ENCODE measurements around the gene ABCC1. TPM values are rescaled to one million over a fixed set of nuclear protein-coding genes. Genes with fewer than 3 reads are reported as not detected.

ABCC1 gene
- total RNA-seq, 1 donor from 2014 or later = 13.6 TPM

GRCh38 chr16:16050106-16050505 is 100.7 kb downstream of the ABCC1 start:
- no peak for DNase-seq

GRCh38 chr16:16051132-16051531 is 101.7 kb downstream of the ABCC1 start:
- no peak for DNase-seq

- DNase-seq = no peak
Observed at GRCh38 chr16:16052916-16053315, 103.5 kb downstream of the ABCC1 start.

- DNase-seq = no peak
Observed at GRCh38 chr16:16057102-16057501, 107.7 kb downstream of the ABCC1 start.

- DNase-seq = no peak
Observed at GRCh38 chr16:16059160-16059559, 109.7 kb downstream of the ABCC1 start.

GRCh38 chr16:16059895-16060590 is 110.6 kb downstream of the ABCC1 start:
- no peak for DNase-seq

- no peak for DNase-seq
Observed at GRCh38 chr16:16062023-16062937, 112.9 kb downstream of the ABCC1 start.

GRCh38 chr16:16063683-16064082 is 114.3 kb downstream of the ABCC1 start:
- DNase-seq = no peak

GRCh38 chr16:16064874-16065384 is 115.5 kb downstream of the ABCC1 start:
- DNase-seq = no peak

- peak; percentile 37 for DNase-seq
Observed at GRCh38 chr16:16067127-16067526, 117.7 kb downstream of the ABCC1 start.

- DNase-seq = peak; percentile 42
Observed at GRCh38 chr16:16071631-16072244, 122.3 kb downstream of the ABCC1 start.

GRCh38 chr16:16073001-16073545 is 123.7 kb downstream of the ABCC1 start:
- DNase-seq = no peak

GRCh38 chr16:16073891-16074881 is 124.8 kb downstream of the ABCC1 start:
- peak; percentile 45 for DNase-seq

- no peak for DNase-seq
Observed at GRCh38 chr16:16075488-16076422, 126.3 kb downstream of the ABCC1 start.

GRCh38 chr16:16076423-16076813 is 127.0 kb downstream of the ABCC1 start:
- no peak for DNase-seq

GRCh38 chr16:16080465-16081065 is 131.1 kb downstream of the ABCC1 start:
- DNase-seq = no peak

GRCh38 chr16:16081141-16081540 is 131.7 kb downstream of the ABCC1 start:
- DNase-seq = no peak

GRCh38 chr16:16082255-16082654 is 132.8 kb downstream of the ABCC1 start:
- DNase-seq = no peak

- DNase-seq = no peak
Observed at GRCh38 chr16:16083421-16084156, 134.2 kb downstream of the ABCC1 start.
